PC-9 (cell line): ENCODE data around the gene DMBT1.

Source experiments
- EZH2 ChIP-seq: fragments of 200-600 bp; sonication (generic); IDR thresholded peaks from 2 replicates; pipeline ENCODE4 v1.8.0; 2017; ENCODE audit warnings: antibody characterized with exemption, low read depth
- TF ChIP-seq, protein P1 (sequence below): fragments of 200-600 bp; sonication (generic); conservative IDR thresholded peaks from 2 replicates; pipeline ENCODE4 v1.6.1; 2017; ENCODE audit warnings: mixed run types, antibody characterized with exemption, mild to moderate bottlenecking, moderate library complexity

DNA sequence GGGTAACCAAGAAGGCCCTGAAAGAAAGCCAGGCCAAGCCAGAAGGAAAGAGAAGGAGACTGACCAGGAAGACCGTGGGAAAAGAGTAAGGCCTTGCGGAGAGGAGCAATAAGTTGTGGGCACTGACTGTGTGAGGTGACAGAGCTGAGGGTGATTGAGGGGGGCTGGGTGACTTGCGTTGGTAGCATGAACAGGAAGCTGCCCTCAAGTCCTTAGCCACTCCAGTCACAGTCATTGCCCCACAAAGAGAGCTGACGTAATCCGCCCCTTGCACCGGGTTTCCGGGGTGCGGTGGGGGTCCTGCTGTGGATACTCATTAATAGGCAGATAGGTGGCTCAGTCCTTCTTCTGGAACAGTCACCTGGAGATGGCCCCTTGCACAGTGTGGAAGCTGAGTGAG is 16.1 kb upstream of the DMBT1 start:
- TF ChIP-seq EZH2 = no peak
- TF ChIP-seq, protein P1, sequence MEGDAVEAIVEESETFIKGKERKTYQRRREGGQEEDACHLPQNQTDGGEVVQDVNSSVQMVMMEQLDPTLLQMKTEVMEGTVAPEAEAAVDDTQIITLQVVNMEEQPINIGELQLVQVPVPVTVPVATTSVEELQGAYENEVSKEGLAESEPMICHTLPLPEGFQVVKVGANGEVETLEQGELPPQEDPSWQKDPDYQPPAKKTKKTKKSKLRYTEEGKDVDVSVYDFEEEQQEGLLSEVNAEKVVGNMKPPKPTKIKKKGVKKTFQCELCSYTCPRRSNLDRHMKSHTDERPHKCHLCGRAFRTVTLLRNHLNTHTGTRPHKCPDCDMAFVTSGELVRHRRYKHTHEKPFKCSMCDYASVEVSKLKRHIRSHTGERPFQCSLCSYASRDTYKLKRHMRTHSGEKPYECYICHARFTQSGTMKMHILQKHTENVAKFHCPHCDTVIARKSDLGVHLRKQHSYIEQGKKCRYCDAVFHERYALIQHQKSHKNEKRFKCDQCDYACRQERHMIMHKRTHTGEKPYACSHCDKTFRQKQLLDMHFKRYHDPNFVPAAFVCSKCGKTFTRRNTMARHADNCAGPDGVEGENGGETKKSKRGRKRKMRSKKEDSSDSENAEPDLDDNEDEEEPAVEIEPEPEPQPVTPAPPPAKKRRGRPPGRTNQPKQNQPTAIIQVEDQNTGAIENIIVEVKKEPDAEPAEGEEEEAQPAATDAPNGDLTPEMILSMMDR = no peak
